Liver (tissue), 9 donors: Measurements from ENCODE around the gene TFB2M. TPM values are rescaled to one million over a fixed set of nuclear protein-coding genes. Genes with fewer than 3 reads are reported as not detected.

Experiments
- DNase-seq: peaks from one replicate; pipeline ENCODE4 v3.0.0-alpha.2; 2017; ENCODE audit warnings: low spot score
- H3K27ac ChIP-seq, 2 donors: one replicate each; pipeline ENCODE4 v1.7.0; 2013; ENCODE audit warnings: inconsistent platforms in 2 of 2, low read length in 2 of 2, control low read depth in 1 of 2, low read depth in 1 of 2, mild to moderate bottlenecking in 1 of 2
- H3K27me3 ChIP-seq, 4 donors: one replicate each; pipeline versions ENCODE4 v1.6.1 to v1.7.0; 2013; ENCODE audit warnings: low read length in 3 of 4, inconsistent platforms in 1 of 4, mild to moderate bottlenecking in 1 of 4, moderate library complexity in 1 of 4; ENCODE audit not compliant: control insufficient read depth in 4 of 4, insufficient read depth in 4 of 4
- H3K36me3 ChIP-seq, 4 donors: one replicate each; pipeline versions ENCODE4 v1.6.1 to v1.7.0; 2013; ENCODE audit warnings: low read length in 3 of 4, mild to moderate bottlenecking in 3 of 4, low read depth in 1 of 4, moderate library complexity in 1 of 4; ENCODE audit not compliant: control insufficient read depth in 4 of 4, insufficient read depth in 3 of 4
- H3K4me1 ChIP-seq, 4 donors: one replicate each; pipeline versions ENCODE4 v1.6.1 to v1.7.0; 2013; ENCODE audit warnings: low read length in 3 of 4, mild to moderate bottlenecking in 3 of 4, moderate library complexity in 1 of 4; ENCODE audit not compliant: control insufficient read depth in 4 of 4, insufficient read depth in 4 of 4
- H3K4me3 ChIP-seq, 3 donors: one replicate each; pipeline versions ENCODE4 v1.6.1 to v1.7.0; 2013; ENCODE audit warnings: low read length in 3 of 3, control low read depth in 1 of 3, low read depth in 1 of 3, mild to moderate bottlenecking in 1 of 3
- H3K9ac ChIP-seq, 2 donors: one replicate each; pipeline ENCODE4 v1.7.0; 2013; ENCODE audit warnings: low read length in 2 of 2, mild to moderate bottlenecking in 2 of 2, moderate library complexity in 2 of 2, control low read depth in 1 of 2, low read depth in 1 of 2
- H3K9me3 ChIP-seq, 4 donors: one replicate each; pipeline versions ENCODE4 v1.6.1 to v1.7.0; 2013; ENCODE audit warnings: low read length in 3 of 4; ENCODE audit not compliant: control insufficient read depth in 4 of 4
- EGR1 ChIP-seq, 2 donors: IDR thresholded peaks; 2 replicates each; pipeline ENCODE4 v1.6.1; 2016 to 2018; ENCODE audit warnings: antibody characterized with exemption in 2 of 2, low read depth in 2 of 2
- FOXA1 ChIP-seq: IDR thresholded peaks from 2 replicates; pipeline ENCODE4 v1.6.1; 2016; ENCODE audit warnings: antibody characterized with exemption
- FOXA2 ChIP-seq: IDR thresholded peaks from 2 replicates; pipeline ENCODE4 v1.6.1; 2016; ENCODE audit warnings: antibody characterized with exemption
- GABPA ChIP-seq, 2 donors: IDR thresholded peaks in 1 of 2; conservative IDR thresholded peaks in 1 of 2; 2 replicates each; pipeline ENCODE4 v1.6.1; 2016; ENCODE audit warnings: antibody characterized with exemption in 2 of 2, mild to moderate bottlenecking in 1 of 2, moderate library complexity in 1 of 2
- HNF4A ChIP-seq, 2 donors: conservative IDR thresholded peaks; 2 replicates each; pipeline ENCODE4 v1.6.1; 2016; ENCODE audit warnings: antibody characterized with exemption in 2 of 2, mild to moderate bottlenecking in 2 of 2
- HNF4G ChIP-seq: IDR thresholded peaks from 2 replicates; pipeline ENCODE4 v1.6.1; 2016; ENCODE audit warnings: antibody characterized with exemption
- JUND ChIP-seq, 2 donors: IDR thresholded peaks; 2 replicates each; pipeline ENCODE4 v1.6.1; 2016; ENCODE audit warnings: antibody characterized with exemption in 2 of 2
- NR2F2 ChIP-seq: IDR thresholded peaks from 2 replicates; pipeline ENCODE4 v1.6.1; 2016; ENCODE audit warnings: antibody characterized with exemption
- RAD21 ChIP-seq, 2 donors: IDR thresholded peaks; 2 replicates each; pipeline ENCODE4 v1.6.1; 2016; ENCODE audit warnings: antibody characterized with exemption in 2 of 2, mild to moderate bottlenecking in 2 of 2
- RXRA ChIP-seq, 2 donors: IDR thresholded peaks; 2 replicates each; pipeline ENCODE4 v1.6.1; 2017 to 2018; ENCODE audit warnings: antibody characterized with exemption in 2 of 2, mild to moderate bottlenecking in 1 of 2
- SP1 ChIP-seq: IDR thresholded peaks from 2 replicates; pipeline ENCODE4 v1.6.1; 2018; ENCODE audit warnings: antibody characterized with exemption, mild to moderate bottlenecking
- YY1 ChIP-seq: IDR thresholded peaks from 2 replicates; pipeline ENCODE4 v1.6.1; 2016; ENCODE audit warnings: antibody characterized with exemption, mild to moderate bottlenecking
- WGBS: extraction: QIAGEN DNeasy Blood & Tissue Kit; methylation state at CpG from one replicate; pipeline ENCODE4 v1.1.7; 2013; 5-methylcytosine and 5-hydroxymethylcytosine counted together
- polyA plus RNA-seq, 2 donors: library from polyadenylated mRNA; stranded (reverse) in 1 of 2; unstranded in 1 of 2; fragments of 200-250 nt in 1 of 2; fragments of >200 nt in 1 of 2; fragmentation: Nextera tagmentation in 1 of 2; extraction: Ambion mirVana in 1 of 2; gene quantifications; one replicate each; pipeline versions ENCODE4 v1.2.1 to v1.2.3, GENCODE V29; 2013 to 2015
- total RNA-seq, 2 donors: library from RNA; depleted of rRNA; stranded (reverse); fragments of >200 nt; gene quantifications; one replicate each; pipeline ENCODE4 v1.2.3, GENCODE V29; 2014
- TF ChIP-seq, protein P1 (sequence below): fragments of 150-350 bp; IDR thresholded peaks from 2 replicates; pipeline ENCODE4 v1.5.1; 2017; ENCODE audit warnings: improper control_type of control experiment, low read depth, low read length; ENCODE audit not compliant: missing input control
- TF ChIP-seq, protein P2 (sequence below): IDR thresholded peaks from 2 replicates; pipeline ENCODE4 v1.6.1; 2016; ENCODE audit warnings: antibody characterized with exemption
- TF ChIP-seq, protein P3 (sequence below): IDR thresholded peaks from 2 replicates; pipeline ENCODE4 v1.6.1; 2016; ENCODE audit warnings: antibody characterized with exemption
- TF ChIP-seq, protein P4 (sequence below): IDR thresholded peaks from 2 replicates; pipeline ENCODE4 v1.6.1; 2016; ENCODE audit warnings: antibody characterized with exemption
- donor health status: healthy.
- donor health status: healthy.
- donor health status: healthy.
- donor health status: healthy.
- donor health status: healthy.

TFB2M gene
- total and polyA plus RNA-seq, 4 donors = 15.0 to 26.4 (median 23.5) TPM

DNA sequence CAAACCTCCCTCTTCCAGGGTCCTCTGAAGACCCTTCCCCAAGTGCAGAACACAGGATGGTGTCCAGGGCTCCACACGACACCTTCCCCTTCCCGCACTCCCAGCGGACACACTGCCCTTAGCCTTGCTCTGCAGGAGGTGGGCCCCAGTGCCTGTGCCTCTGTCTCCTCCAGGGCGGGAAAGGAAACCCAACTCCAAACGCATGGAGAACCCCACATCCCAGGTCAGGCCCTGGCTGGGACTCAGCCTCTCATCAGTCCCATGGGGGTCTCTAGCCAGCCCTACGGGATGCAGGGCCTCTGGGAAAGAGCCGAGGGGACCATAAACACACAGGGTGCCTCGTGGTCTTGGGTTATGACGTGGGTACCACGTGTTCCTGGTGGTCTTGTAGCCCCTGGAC lies 53.4 kb downstream of the TFB2M start (continued):
- TF ChIP-seq, protein P1, sequence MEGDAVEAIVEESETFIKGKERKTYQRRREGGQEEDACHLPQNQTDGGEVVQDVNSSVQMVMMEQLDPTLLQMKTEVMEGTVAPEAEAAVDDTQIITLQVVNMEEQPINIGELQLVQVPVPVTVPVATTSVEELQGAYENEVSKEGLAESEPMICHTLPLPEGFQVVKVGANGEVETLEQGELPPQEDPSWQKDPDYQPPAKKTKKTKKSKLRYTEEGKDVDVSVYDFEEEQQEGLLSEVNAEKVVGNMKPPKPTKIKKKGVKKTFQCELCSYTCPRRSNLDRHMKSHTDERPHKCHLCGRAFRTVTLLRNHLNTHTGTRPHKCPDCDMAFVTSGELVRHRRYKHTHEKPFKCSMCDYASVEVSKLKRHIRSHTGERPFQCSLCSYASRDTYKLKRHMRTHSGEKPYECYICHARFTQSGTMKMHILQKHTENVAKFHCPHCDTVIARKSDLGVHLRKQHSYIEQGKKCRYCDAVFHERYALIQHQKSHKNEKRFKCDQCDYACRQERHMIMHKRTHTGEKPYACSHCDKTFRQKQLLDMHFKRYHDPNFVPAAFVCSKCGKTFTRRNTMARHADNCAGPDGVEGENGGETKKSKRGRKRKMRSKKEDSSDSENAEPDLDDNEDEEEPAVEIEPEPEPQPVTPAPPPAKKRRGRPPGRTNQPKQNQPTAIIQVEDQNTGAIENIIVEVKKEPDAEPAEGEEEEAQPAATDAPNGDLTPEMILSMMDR = no peak

DNA sequence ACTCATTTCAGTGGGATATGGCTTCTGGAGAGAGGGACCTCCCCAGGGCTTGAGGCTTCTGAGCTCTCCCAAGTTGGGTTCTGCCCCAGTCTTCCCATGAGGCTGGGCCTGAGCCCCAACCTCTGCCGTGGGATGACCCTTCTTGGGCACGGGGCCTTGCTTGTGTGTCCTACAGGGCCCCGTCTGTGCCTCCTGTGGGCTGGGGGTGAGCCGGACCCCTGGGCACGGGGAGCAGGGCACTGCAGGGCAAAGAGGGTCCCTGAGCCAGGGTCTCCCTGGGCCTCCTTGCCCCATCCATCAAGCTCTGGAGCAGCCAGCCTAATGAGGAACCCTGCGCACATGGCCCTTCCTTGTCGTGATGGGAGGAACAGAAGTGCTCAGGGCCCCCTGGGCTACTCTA lies 53.8 kb downstream of the TFB2M start:
- peaks cover 0 to 6% (median 0%) of the 10 kb centered on the region in 4 donors for H3K4me1 ChIP-seq
- TF ChIP-seq HNF4G = no peak
- TF ChIP-seq, protein P2, sequence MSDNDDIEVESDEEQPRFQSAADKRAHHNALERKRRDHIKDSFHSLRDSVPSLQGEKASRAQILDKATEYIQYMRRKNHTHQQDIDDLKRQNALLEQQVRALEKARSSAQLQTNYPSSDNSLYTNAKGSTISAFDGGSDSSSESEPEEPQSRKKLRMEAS = no peak
- TF ChIP-seq EGR1 (IDR thresholded peaks at IDR 0.05; ENCODE audit: low read depth in 2 of 2) = no peak
- no peak for TF ChIP-seq HNF4A (conservative IDR thresholded peaks at IDR 0.05)
- TF ChIP-seq, protein P3, sequence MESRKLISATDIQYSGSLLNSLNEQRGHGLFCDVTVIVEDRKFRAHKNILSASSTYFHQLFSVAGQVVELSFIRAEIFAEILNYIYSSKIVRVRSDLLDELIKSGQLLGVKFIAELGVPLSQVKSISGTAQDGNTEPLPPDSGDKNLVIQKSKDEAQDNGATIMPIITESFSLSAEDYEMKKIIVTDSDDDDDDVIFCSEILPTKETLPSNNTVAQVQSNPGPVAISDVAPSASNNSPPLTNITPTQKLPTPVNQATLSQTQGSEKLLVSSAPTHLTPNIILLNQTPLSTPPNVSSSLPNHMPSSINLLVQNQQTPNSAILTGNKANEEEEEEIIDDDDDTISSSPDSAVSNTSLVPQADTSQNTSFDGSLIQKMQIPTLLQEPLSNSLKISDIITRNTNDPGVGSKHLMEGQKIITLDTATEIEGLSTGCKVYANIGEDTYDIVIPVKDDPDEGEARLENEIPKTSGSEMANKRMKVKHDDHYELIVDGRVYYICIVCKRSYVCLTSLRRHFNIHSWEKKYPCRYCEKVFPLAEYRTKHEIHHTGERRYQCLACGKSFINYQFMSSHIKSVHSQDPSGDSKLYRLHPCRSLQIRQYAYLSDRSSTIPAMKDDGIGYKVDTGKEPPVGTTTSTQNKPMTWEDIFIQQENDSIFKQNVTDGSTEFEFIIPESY = no peak
- TF ChIP-seq JUND (IDR thresholded peaks at IDR 0.05) = no peak
- TF ChIP-seq FOXA1 = no peak
- TF ChIP-seq GABPA (IDR thresholded peaks at IDR 0.05 in 1 of 2, conservative IDR thresholded peaks at IDR 0.05 in 1 of 2) = no peak
- TF ChIP-seq, protein P1 = no peak
- no peak overlapping the region for H3K4me3 ChIP-seq
- no peak overlapping the region for H3K9ac ChIP-seq
- DNase-seq = no peak
- peaks cover 9 to 23% (median 14%) of the 10 kb centered on the region in 4 donors for H3K9me3 ChIP-seq
- WGBS = 98% methylated on average over 7 of the region's 7 CpGs
- no peaks in the 10 kb centered on the region for H3K36me3 ChIP-seq
- H3K27ac ChIP-seq = no peak overlapping the region
- H3K27me3 ChIP-seq = no peaks in the 10 kb centered on the region

DNA sequence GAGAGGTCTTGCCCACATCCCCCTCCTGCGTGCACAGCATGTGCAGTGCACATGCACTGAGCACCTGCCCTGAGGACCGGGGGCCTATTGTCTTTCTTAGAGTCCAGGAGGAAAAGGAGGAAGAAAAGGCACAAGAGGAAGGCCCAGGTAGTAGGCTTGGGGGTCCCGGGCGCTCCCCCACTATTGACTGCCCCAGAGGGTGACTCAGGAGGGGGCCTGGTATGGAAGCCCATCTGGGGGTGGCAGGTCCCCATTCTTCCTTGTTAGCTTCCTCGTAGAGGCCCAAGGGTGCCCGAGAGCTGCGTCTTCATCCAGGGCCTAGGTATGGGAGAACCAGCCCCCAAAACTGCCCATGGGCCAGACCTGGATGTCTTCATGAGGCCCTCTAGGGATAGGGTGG lies 54.9 kb downstream of the TFB2M start:
- H3K27ac ChIP-seq = no peak overlapping the region
- H3K4me3 ChIP-seq = no peak overlapping the region
- H3K9me3 ChIP-seq = peaks cover 5 to 16% (median 9%) of the 10 kb centered on the region in 4 donors
- DNase-seq = no peak
- H3K36me3 ChIP-seq = no peaks in the 10 kb centered on the region
- no peak overlapping the region for H3K9ac ChIP-seq
- peaks cover 0 to 11% (median 4%) of the 10 kb centered on the region in 4 donors for H3K4me1 ChIP-seq
- no peaks in the 10 kb centered on the region for H3K27me3 ChIP-seq
- 97% methylated on average over 7 of the region's 7 CpGs for WGBS
- no peak for TF ChIP-seq HNF4A (conservative IDR thresholded peaks at IDR 0.05)
- TF ChIP-seq FOXA2 = no peak
- TF ChIP-seq, protein P3 = no peak
- TF ChIP-seq RAD21 (IDR thresholded peaks at IDR 0.05) = no peak
- TF ChIP-seq SP1 = no peak
- TF ChIP-seq GABPA (IDR thresholded peaks at IDR 0.05 in 1 of 2, conservative IDR thresholded peaks at IDR 0.05 in 1 of 2) = no peak
- no peak for TF ChIP-seq NR2F2
- no peak for TF ChIP-seq FOXA1
- no peak for TF ChIP-seq YY1
- TF ChIP-seq, protein P4, sequence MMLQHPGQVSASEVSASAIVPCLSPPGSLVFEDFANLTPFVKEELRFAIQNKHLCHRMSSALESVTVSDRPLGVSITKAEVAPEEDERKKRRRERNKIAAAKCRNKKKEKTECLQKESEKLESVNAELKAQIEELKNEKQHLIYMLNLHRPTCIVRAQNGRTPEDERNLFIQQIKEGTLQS = no peak
- no peak for TF ChIP-seq RXRA (IDR thresholded peaks at IDR 0.05)
- TF ChIP-seq, protein P2 = no peak
- TF ChIP-seq, protein P1 = no peak
- no peak for TF ChIP-seq HNF4G
- TF ChIP-seq EGR1 (IDR thresholded peaks at IDR 0.05; ENCODE audit: low read depth in 2 of 2) = no peak
